Measurements from ENCODE around the gene MAP2K5. TPM values are rescaled to one million over a fixed set of nuclear protein-coding genes. Genes with fewer than 3 reads are reported as not detected.

MAP2K5 gene
- polyA plus RNA-seq, 1 donor from 2014 or later: 12.1 TPM

DNA sequence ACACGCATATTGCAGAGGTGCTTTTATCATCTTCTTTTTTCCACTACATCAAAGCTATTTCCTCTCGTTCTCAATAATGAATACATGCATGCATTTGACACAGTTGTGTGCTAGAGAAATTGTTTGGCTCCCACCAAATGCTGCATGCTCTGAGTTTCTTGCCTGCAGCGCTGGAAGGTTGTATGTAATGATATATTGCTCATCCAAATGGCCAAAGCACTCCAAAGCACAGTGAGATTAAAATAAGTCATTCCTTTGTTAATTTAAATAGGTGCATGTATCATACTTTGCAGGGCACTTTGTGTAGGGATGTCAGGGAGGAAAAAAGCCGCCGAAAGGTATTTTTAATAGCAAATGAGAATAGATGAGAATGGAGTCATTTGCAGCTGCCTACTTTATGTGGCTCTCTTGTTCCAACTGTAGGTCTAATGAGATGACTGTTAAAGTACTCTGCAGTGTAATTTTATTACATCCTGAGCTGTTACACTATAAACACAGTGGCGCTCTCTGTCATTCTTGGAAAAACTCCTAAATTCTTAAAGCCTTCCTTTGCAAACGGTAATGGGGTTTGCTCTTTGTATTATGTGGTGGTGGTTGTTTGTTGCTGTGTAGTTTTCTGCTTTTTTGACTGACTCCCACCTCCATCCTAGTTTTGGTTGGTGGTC lies 225.9 kb downstream of the MAP2K5 start:
- no peak overlapping the region for H3K4me2 ChIP-seq (ENCODE audit: low read length)
- no peak for TF ChIP-seq TAF1 (IDR thresholded peaks at IDR 0.05; ENCODE audit: low read depth)
- TF ChIP-seq, protein P1, sequence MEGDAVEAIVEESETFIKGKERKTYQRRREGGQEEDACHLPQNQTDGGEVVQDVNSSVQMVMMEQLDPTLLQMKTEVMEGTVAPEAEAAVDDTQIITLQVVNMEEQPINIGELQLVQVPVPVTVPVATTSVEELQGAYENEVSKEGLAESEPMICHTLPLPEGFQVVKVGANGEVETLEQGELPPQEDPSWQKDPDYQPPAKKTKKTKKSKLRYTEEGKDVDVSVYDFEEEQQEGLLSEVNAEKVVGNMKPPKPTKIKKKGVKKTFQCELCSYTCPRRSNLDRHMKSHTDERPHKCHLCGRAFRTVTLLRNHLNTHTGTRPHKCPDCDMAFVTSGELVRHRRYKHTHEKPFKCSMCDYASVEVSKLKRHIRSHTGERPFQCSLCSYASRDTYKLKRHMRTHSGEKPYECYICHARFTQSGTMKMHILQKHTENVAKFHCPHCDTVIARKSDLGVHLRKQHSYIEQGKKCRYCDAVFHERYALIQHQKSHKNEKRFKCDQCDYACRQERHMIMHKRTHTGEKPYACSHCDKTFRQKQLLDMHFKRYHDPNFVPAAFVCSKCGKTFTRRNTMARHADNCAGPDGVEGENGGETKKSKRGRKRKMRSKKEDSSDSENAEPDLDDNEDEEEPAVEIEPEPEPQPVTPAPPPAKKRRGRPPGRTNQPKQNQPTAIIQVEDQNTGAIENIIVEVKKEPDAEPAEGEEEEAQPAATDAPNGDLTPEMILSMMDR (IDR thresholded peaks at IDR 0.05; ENCODE audit: poor library complexity, severe bottlenecking): no peak
- TF ChIP-seq MXI1 (conservative IDR thresholded peaks at IDR 0.05; ENCODE audit: poor library complexity, severe bottlenecking): no peak
- no peak for TF ChIP-seq EZH2 (IDR thresholded peaks at IDR 0.05; ENCODE audit: borderline replicate concordance, insufficient read depth, low read length, poor library complexity, severe bottlenecking)
- TF ChIP-seq SMC3 (conservative IDR thresholded peaks at IDR 0.05; ENCODE audit: poor library complexity): no peak
- no peak for TF ChIP-seq POLR2AphosphoS5 (IDR thresholded peaks at IDR 0.05)
- TF ChIP-seq, protein P2, sequence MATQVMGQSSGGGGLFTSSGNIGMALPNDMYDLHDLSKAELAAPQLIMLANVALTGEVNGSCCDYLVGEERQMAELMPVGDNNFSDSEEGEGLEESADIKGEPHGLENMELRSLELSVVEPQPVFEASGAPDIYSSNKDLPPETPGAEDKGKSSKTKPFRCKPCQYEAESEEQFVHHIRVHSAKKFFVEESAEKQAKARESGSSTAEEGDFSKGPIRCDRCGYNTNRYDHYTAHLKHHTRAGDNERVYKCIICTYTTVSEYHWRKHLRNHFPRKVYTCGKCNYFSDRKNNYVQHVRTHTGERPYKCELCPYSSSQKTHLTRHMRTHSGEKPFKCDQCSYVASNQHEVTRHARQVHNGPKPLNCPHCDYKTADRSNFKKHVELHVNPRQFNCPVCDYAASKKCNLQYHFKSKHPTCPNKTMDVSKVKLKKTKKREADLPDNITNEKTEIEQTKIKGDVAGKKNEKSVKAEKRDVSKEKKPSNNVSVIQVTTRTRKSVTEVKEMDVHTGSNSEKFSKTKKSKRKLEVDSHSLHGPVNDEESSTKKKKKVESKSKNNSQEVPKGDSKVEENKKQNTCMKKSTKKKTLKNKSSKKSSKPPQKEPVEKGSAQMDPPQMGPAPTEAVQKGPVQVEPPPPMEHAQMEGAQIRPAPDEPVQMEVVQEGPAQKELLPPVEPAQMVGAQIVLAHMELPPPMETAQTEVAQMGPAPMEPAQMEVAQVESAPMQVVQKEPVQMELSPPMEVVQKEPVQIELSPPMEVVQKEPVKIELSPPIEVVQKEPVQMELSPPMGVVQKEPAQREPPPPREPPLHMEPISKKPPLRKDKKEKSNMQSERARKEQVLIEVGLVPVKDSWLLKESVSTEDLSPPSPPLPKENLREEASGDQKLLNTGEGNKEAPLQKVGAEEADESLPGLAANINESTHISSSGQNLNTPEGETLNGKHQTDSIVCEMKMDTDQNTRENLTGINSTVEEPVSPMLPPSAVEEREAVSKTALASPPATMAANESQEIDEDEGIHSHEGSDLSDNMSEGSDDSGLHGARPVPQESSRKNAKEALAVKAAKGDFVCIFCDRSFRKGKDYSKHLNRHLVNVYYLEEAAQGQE (IDR thresholded peaks at IDR 0.05; ENCODE audit: borderline replicate concordance): no peak
- no peak for TF ChIP-seq EP300 (conservative IDR thresholded peaks at IDR 0.05; ENCODE audit: poor library complexity, severe bottlenecking)
- TF ChIP-seq RAD21 (conservative IDR thresholded peaks at IDR 0.05): no peak
- no peaks in the 10 kb centered on the region for H3F3A ChIP-seq (ENCODE audit: insufficient read depth, low read length, poor library complexity, severe bottlenecking)
- no peaks in the 10 kb centered on the region for H3K9me3 ChIP-seq (ENCODE audit: low read length)
- no peak overlapping the region for H3K27ac ChIP-seq (ENCODE audit: low read length)
- no peaks in the 10 kb centered on the region for H3K36me3 ChIP-seq (ENCODE audit: insufficient read depth, low read length)
- H3K9ac ChIP-seq (ENCODE audit: low read length): no peak overlapping the region
- H3K4me3 ChIP-seq (ENCODE audit: low read length): no peak overlapping the region
- H4K20me1 ChIP-seq (ENCODE audit: insufficient read depth): no peaks in the 10 kb centered on the region
- H3K27me3 ChIP-seq (ENCODE audit: insufficient read depth, low read depth, low read length): no peaks in the 10 kb centered on the region
- H2AFZ ChIP-seq (ENCODE audit: low read depth, low read length): no peak overlapping the region
- no peaks in the 10 kb centered on the region for H3K9me2 ChIP-seq (ENCODE audit: insufficient read depth, low read length)
- H3K79me2 ChIP-seq (replicated peaks; ENCODE audit: insufficient read depth, low read length): no peaks in the 10 kb centered on the region

DNA sequence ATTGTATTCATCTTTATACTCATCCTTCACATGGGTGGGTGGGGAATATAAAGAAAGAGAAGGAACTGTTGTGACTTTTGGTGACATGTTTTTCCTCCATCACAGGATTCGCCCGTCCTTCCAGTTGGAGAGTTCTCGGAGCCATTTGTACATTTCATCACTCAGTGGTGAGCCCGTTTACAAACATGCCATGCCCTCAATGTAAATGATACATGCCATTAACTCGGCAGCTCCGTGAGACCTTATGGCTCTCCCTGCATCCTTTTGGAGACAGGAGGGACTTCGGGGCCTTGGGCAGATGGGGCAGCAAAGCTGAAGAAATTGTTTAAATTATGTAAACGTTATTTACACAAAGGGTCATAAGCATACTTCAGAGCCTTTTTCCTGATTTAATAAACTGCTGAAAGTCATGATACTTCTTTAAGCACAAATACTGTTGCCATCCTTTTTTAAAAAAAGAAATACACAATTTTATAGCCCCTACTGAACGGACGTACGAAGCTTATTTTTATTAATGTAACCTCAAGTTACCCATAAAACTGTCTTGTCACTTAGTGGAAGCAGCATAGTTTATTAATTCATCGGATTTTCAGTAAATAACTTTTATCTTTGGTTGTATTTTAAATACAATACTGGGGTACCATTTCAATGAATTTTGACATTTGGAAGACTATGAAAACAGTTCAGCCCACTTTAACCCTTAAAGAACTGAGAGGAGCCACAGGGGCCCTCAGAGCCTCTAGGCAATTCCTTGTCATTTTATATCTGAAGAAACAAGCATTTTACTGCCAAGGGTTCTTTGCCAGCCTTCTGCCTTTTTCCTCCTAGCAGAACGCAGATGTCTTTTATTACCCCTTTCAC lies 227.2 kb downstream of the MAP2K5 start:
- H3K36me3 ChIP-seq (ENCODE audit: insufficient read depth, low read length): no peaks in the 10 kb centered on the region
- H3K9me2 ChIP-seq (ENCODE audit: insufficient read depth, low read length): no peaks in the 10 kb centered on the region
- no peak overlapping the region for H3K4me2 ChIP-seq (ENCODE audit: low read length)
- H3K27me3 ChIP-seq (ENCODE audit: insufficient read depth, low read depth, low read length): peaks cover 6% of the 10 kb centered on the region
- no peak overlapping the region for H2AFZ ChIP-seq (ENCODE audit: low read depth, low read length)
- no peaks in the 10 kb centered on the region for H3K9me3 ChIP-seq (ENCODE audit: low read length)
- H3K79me2 ChIP-seq (replicated peaks; ENCODE audit: insufficient read depth, low read length): no peaks in the 10 kb centered on the region
- TF ChIP-seq EP300 (conservative IDR thresholded peaks at IDR 0.05; ENCODE audit: poor library complexity, severe bottlenecking) (no peak), TAF1 (IDR thresholded peaks at IDR 0.05; ENCODE audit: low read depth) (no peak), MXI1 (conservative IDR thresholded peaks at IDR 0.05; ENCODE audit: poor library complexity, severe bottlenecking) (no peak), RAD21 (conservative IDR thresholded peaks at IDR 0.05) (no peak), EZH2 (IDR thresholded peaks at IDR 0.05; ENCODE audit: borderline replicate concordance, insufficient read depth, low read length, poor library complexity, severe bottlenecking) (no peak), POLR2AphosphoS5 (IDR thresholded peaks at IDR 0.05) (no peak), SMC3 (conservative IDR thresholded peaks at IDR 0.05; ENCODE audit: poor library complexity) (no peak)
- TF ChIP-seq, protein P2 (IDR thresholded peaks at IDR 0.05; ENCODE audit: borderline replicate concordance): no peak
- TF ChIP-seq, protein P1 (IDR thresholded peaks at IDR 0.05; ENCODE audit: poor library complexity, severe bottlenecking): no peak
- H3F3A ChIP-seq (ENCODE audit: insufficient read depth, low read length, poor library complexity, severe bottlenecking): no peaks in the 10 kb centered on the region
- no peak overlapping the region for H3K27ac ChIP-seq (ENCODE audit: low read length)
- no peak overlapping the region for H3K9ac ChIP-seq (ENCODE audit: low read length)
- no peak overlapping the region for H3K4me3 ChIP-seq (ENCODE audit: low read length)
- no peaks in the 10 kb centered on the region for H4K20me1 ChIP-seq (ENCODE audit: insufficient read depth)
